ENCODE measurements around the gene TSPAN18. TPM values are rescaled to one million over a fixed set of nuclear protein-coding genes. Genes with fewer than 3 reads are reported as not detected.

The TSPAN18 gene
- total RNA-seq, 1 experiment from 2014 or later: not detected

- H3K9me2 ChIP-seq (replicated peaks; ENCODE audit: low read length): no peaks in the 10 kb centered on the region
- no TSS peak for BruUV-seq (replicated peaks)
Observed at GRCh38 chr11:44797886-44798606, 71.3 kb downstream of the TSPAN18 start.

GRCh38 chr11:44798607-44798972, 71.8 kb downstream of the TSPAN18 start:
- Histone ChIP-seq H3K9me2 (replicated peaks; ENCODE audit: low read length) (no peaks in the 10 kb centered on the region), H3K4me3 (ENCODE audit: low read length) (no peak overlapping the region), H3K4me2 (ENCODE audit: low read length) (no peak overlapping the region), H3K79me2 (ENCODE audit: low read length) (no peaks in the 10 kb centered on the region), H3K27ac (ENCODE audit: low read length) (no peak overlapping the region), H3K27me3 (ENCODE audit: low read length) (peaks cover 66% of the 10 kb centered on the region), H3K9me3 (ENCODE audit: low read length) (no peaks in the 10 kb centered on the region), H2AFZ (ENCODE audit: low read length) (no peak overlapping the region), H3K36me3 (ENCODE audit: low read depth, low read length) (no peaks in the 10 kb centered on the region), H3K9ac (ENCODE audit: low read length) (no peak overlapping the region), H4K20me1 (ENCODE audit: low read length) (no peaks in the 10 kb centered on the region), H3F3A (ENCODE audit: low read length, unreplicated experiment) (no peaks in the 10 kb centered on the region), H3K4me1 (ENCODE audit: insufficient read depth, low read length) (no peaks in the 10 kb centered on the region)
- POLR2A ChIA-PET (ENCODE audit: unreplicated experiment): interaction anchor here (0.7 kb wide), 1 partner anchor 33 kb away, joined by 3 read pairs; no protein-coding TSS in a partner anchor
- DNase-seq: no peak
- no peak for TF ChIP-seq EZH2phosphoT487 (IDR thresholded peaks at IDR 0.05; ENCODE audit: borderline replicate concordance, low read length)
- no peak for TF ChIP-seq EZH2 (IDR thresholded peaks at IDR 0.05; ENCODE audit: low read length, unreplicated experiment)
- no peak for TF ChIP-seq CTCF (conservative IDR thresholded peaks at IDR 0.05; ENCODE audit: low read depth, low read length)
- CTCF ChIA-PET: no interaction called here
- intact Hi-C loops (cut with micrococcal nuclease): no loop called here
- no peak for ATAC-seq
- BruUV-seq (replicated peaks): no TSS peak

More at GRCh38 chr11:44797886-44798606, 71.3 kb downstream of the TSPAN18 start:
- H4K20me1 ChIP-seq (ENCODE audit: low read length): no peaks in the 10 kb centered on the region
- DNase-seq (no peak), ATAC-seq (no peak)
- no peak overlapping the region for H3K9ac ChIP-seq (ENCODE audit: low read length)
- H3K9me3 ChIP-seq (ENCODE audit: low read length): no peaks in the 10 kb centered on the region
- H2AFZ ChIP-seq (ENCODE audit: low read length): no peak overlapping the region
- no peak overlapping the region for H3K27ac ChIP-seq (ENCODE audit: low read length)
- no peaks in the 10 kb centered on the region for H3F3A ChIP-seq (ENCODE audit: low read length, unreplicated experiment)
- no peak overlapping the region for H3K4me2 ChIP-seq (ENCODE audit: low read length)
- ChIA-PET POLR2A (ENCODE audit: unreplicated experiment) (interaction anchor here (0.7 kb wide), 1 partner anchor 33 kb away, joined by 3 read pairs; no protein-coding TSS in a partner anchor), CTCF (no interaction called here)
- H3K4me3 ChIP-seq (ENCODE audit: low read length): no peak overlapping the region
- H3K79me2 ChIP-seq (ENCODE audit: low read length): no peaks in the 10 kb centered on the region
- H3K4me1 ChIP-seq (ENCODE audit: insufficient read depth, low read length): no peaks in the 10 kb centered on the region
- H3K36me3 ChIP-seq (ENCODE audit: low read depth, low read length): no peaks in the 10 kb centered on the region
- peaks cover 66% of the 10 kb centered on the region for H3K27me3 ChIP-seq (ENCODE audit: low read length)
- TF ChIP-seq CTCF (conservative IDR thresholded peaks at IDR 0.05; ENCODE audit: low read depth, low read length) (no peak), EZH2 (IDR thresholded peaks at IDR 0.05; ENCODE audit: low read length, unreplicated experiment) (no peak), EZH2phosphoT487 (IDR thresholded peaks at IDR 0.05; ENCODE audit: borderline replicate concordance, low read length) (no peak)
- intact Hi-C loops (cut with micrococcal nuclease): no loop called here

- Histone ChIP-seq H3K4me1 (ENCODE audit: insufficient read depth, low read length) (no peaks in the 10 kb centered on the region), H4K20me1 (ENCODE audit: low read length) (no peaks in the 10 kb centered on the region), H3K36me3 (ENCODE audit: low read depth, low read length) (no peaks in the 10 kb centered on the region), H3F3A (ENCODE audit: low read length, unreplicated experiment) (no peaks in the 10 kb centered on the region), H3K9me2 (replicated peaks; ENCODE audit: low read length) (no peaks in the 10 kb centered on the region), H3K4me2 (ENCODE audit: low read length) (no peak overlapping the region), H3K9ac (ENCODE audit: low read length) (no peak overlapping the region), H3K9me3 (ENCODE audit: low read length) (no peaks in the 10 kb centered on the region), H3K79me2 (ENCODE audit: low read length) (no peaks in the 10 kb centered on the region), H3K27me3 (ENCODE audit: low read length) (peaks cover 66% of the 10 kb centered on the region), H2AFZ (ENCODE audit: low read length) (no peak overlapping the region), H3K4me3 (ENCODE audit: low read length) (no peak overlapping the region), H3K27ac (ENCODE audit: low read length) (no peak overlapping the region)
- DNase-seq (no peak), ATAC-seq (no peak)
- ChIA-PET POLR2A (ENCODE audit: unreplicated experiment) (interaction anchor here (0.7 kb wide), 1 partner anchor 34 kb away, joined by 3 read pairs; no protein-coding TSS in a partner anchor), CTCF (no interaction called here)
- no TSS peak for BruUV-seq (replicated peaks)
- TF ChIP-seq EZH2 (IDR thresholded peaks at IDR 0.05; ENCODE audit: low read length, unreplicated experiment): no peak
- no peak for TF ChIP-seq CTCF (conservative IDR thresholded peaks at IDR 0.05; ENCODE audit: low read depth, low read length)
- no peak for TF ChIP-seq EZH2phosphoT487 (IDR thresholded peaks at IDR 0.05; ENCODE audit: borderline replicate concordance, low read length)
- intact Hi-C loops (cut with micrococcal nuclease): no loop called here
Observed at GRCh38 chr11:44799012-44799411, 72.2 kb downstream of the TSPAN18 start.
